Measurements from ENCODE around the gene TMC4.
"Not testable (repeated sequence)": the region's sequence is repeated elsewhere in the genome, so short reads cannot be mapped to it uniquely, and the experiment has no call there.

TMC4 gene

DNA sequence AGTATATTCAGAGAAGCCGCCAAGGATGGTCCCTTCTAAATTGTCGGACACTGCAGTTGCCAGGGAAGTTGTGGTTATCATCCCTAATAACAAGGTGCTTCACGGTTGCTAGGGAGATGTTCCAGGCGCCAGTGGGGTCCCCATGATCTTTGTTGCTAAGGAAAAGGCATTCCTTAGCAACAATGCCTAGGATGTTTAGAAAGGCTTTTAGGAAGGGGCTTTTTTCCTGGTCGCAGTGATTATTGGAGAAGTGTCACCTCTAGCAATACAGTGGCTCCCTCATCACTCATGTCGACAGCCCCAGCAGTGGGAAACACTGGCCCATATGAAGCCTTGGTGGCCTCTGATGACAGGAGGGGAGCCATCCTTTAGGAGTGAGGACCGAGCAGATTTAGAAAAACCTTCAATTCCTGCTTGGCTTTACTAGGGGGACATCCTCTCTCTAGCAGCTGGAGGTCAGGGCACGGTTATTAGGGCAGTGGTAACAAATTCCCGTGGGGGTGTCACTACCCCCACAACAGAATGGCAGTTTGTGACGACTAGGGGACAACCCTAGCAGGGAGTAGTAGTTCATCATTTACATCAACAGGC lies 6.4 kb upstream of the TMC4 start:
- no peak for DNase-seq

DNA sequence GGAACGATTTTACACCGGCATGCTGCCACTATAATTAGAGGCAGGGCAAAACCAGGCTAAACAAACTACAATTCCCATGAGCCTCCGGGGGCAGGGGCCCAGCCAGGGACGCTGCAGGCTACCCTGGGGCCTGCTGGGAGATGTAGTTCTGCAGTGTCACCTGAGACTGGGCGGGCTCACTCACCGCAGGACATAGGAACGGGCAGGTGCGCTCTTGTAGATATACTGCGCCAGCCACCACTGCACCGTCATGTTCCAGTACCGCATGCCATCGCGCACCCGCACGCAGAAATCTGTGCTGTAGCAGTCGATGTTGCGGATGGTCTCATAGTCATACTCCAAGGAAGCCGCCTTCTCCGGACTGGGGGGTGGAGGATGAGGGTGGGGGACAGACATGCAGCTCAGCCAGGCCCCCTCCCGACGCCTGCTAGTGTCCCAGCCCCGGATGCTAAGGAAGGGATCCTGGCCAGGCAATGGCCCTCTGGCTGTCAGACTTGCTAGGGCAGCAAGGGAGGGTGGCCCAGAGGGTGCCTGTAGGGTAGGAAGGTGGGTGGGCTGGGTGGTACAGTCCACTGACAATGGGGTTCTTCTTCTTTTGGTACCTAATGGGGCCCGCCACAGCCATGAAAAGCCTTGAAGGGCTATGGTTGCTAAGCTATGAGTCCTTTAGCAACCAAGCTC lies 5.8 kb upstream of the TMC4 start:
- peak in 1 of 5 experiments; percentile 31 for DNase-seq

DNA sequence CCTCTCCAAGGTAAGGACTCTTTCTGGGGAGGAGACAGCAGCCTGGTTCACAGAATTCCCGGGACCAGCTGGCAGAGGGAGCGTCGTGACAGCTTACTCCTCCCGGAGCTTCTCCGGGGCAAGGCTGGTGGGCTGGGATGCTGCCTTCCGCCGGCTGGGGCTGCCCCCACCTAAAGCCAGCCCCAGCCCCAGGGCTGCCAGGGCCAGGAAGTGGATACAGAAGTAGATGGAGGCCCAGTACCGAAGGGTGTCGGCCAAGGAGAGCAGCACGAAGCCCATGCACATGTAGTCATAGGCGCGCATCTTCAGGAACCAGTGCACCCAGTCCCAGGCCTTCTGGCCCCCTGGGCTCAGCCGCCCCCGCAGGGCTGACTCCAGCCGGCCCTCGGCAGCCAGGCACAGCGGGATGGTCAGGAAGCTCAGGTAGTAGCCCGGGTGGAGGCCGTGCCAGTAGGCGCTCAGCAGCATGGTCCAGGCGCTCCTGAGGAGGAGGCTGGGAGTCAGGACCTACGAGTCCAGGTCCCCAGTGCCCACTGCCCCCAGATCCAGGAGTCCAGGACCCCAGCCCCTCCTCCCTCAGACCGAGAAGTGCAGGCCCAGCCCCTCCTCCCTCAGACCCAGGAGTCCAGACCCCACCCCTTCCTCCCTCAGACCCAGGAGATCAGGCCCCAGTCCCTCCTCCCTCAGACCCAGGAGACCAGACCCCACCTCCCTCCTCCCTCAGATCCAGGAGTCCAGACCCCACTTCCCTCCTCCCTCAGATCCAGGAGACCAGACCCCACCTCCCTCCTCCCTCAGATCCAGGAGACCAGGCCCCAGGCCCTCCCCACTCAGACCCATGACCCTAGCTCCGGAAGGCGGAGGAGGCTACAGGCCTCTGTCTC lies 1.2 kb upstream of the TMC4 start:
- DNase-seq = no peak

DNA sequence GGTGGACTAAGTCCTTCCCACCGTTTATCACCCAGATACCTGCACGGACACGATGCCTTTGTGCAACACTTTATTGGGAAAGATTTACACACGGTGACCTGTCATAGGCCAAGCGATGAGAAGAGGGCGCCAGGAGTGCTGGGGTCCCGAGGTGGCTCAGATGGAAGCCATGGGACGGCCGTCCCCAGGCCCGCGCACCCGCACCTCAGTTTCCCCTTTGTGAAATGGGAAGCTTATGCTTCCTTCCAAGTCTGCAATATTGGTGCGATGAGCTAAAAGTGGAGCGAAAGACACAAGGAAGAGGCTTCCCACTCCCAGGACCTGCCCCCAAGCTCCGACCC lies 369 bp upstream of the TMC4 start:
- DNase-seq = no peak

DNA sequence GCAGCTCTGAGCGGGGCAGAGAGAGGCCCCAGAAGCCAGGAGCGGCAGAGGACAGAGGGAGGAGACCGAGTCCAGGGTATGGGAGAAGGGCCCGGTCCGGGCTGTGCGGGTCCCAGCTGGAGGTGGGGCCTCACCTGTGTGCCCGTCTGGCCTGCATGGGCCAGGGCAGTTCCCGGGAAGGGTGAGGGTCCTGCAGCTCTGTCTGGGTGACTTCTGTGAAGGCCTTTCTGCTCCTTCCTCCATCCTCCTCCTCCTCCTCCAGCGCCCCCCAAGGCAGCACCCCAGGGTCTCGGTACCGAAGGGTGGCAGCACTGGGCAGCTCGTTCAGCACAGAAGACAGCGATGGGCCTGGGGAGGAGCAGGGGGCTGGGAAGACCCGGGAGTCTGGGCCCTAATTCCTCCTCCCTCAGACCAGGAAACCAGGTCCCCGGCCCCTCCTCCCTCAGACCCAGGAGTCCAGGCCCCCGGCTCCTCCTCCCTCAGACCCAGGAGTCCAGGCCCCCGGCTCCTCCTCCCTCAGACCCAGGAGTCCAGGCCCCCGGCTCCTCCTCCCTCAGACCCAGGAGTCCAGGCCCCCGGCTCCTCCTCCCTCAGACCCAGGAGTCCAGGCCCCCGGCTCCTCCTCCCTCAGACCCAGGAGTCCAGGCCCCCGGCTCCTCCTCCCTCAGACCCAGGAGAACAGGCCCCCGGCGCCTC lies 1.1 kb downstream of the TMC4 start:
- DNase-seq = not testable (repeated sequence)

DNA sequence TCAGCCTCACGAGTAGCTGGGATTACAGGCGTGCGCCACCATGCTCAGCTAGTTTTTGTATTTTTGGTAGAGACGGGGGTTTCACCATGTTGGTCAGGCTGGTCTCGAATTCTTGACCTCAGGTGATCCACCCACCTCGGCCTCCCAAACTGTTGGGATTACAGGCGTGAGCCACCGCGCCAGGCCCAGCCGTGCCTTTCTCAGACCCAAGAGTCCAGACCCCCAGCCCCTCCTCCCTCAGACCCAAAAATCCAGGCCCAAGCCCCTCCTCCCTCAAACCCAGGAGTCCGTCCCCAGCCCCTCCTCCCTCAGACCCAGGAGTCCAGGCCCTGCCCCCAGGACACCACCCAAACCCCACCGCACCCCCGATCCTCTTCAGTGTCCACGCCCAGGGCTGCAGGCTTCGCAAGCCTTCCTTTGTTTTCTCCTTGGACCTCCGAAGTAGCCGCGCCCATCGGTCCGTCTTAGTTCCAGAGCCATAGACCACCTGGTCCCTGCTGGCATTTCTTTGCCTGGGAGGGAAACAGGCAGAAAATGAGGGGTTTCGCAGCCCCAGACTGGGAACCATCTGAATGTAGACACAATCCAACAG lies 3.7 kb downstream of the TMC4 start:
- DNase-seq = no peak

DNA sequence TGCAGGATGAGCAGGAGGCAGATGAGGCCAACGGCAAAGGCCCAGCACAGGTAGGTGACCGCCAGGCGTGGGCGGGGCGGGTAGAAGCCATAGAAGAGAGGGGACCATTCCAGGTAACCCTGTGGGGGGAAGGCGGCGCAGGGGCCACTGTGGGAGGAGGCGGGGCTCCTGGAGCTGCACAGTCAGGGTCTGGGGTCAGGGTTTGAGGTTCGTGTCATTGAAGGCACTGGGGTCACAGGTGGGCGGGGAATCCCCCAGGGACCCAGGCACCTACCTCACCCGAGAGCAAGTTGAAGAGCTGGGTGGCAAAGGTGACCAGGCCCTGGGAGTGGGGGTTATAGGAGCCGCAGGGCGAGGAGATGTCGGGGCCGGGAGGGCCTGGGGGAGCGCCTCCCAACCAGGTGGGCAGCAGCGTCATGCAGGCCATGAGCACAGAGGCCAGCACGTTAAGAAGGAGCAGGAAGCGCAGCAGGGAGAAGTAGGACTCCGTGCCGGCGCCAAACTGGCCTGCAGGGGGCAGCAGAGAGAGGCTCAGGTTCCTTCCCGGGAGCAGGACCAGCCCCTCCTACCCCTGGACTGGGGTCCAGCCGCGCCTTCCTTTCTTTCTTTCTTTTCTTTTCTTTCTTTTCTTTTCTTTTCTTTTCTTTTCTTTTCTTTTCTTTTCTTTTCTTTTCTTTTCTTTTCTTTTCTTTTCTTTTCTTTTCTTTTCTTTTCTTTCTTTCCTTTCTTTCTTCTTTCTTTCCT lies 4.6 kb downstream of the TMC4 start:
- DNase-seq = peak; percentile 70 to 91 (median 85)

DNA sequence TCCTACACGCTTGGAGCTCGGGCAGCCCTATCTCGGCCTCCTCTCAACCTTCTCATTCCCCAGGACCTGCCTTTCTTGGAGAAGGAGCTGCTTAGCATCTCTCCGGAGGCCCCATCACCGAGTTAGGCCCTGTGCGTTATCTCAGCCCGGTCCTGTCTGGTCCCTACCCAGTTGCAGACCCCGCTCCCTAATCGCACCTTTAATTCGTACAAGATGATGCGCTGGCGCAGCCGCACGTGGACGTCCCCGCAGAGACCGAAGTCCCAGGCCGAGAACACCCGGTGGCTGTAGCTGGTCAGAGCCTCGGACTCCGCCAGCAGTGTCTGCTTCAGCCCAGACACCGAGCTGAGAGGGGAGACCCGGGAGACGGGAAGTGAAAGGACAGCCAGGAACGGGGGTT lies 7.7 kb downstream of the TMC4 start:
- no peak for DNase-seq

DNA sequence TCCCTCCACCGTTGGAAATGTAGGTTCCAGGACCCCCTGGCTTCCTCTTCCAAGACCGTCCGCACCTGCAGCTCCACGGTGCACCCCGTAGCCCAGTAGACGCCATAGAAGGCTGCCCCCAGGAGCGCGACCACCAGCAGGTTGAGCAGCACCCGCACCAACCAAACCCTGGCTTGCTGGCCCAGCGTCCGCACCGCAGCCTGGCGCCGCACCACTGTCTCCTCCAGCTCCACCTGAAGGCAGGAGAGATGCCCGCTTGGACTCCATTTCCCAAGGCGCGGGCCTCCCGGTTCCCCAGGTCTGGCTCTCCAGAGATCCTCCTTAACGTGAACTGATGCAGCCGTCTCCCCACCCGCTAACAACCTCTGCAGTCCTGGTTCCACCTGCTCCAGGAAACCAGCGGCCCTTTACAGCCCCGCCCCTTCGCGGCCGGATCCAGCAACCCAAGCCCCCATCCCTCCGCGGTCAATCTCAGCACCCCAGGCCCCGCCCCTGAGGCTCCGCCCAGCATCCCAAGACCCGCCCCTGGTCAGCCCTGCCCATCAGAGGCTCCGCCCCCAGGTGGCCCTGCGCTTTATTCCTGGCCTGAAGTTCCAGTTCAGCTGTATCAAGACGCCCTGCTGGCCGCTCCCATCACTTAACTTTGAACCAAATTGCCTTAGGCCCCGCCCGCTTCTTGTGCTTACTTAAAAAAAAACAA lies 8.4 kb downstream of the TMC4 start:
- peak in 4 of 5 experiments; percentile 43 to 78 (median 62) for DNase-seq

DNA sequence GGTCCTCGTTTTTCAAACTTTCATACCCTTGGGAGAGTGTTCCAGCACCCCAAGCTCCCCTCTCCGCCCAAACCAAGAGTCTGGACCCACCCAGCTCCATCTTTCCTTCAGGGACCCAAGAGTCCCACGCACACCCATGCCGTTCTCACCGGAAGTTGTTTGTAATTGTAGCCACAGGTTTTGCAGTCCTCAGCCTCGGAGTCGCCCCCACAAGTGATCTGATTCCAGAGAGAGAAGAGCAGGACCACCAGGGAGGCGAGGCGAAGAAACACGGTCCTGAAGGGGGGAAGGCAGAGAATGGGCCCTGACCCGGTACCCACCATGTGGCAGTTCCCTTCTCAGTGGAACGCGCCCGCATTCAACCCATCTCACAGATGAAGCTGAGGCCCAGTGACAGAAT lies 10.1 kb downstream of the TMC4 start:
- DNase-seq = no peak

DNA sequence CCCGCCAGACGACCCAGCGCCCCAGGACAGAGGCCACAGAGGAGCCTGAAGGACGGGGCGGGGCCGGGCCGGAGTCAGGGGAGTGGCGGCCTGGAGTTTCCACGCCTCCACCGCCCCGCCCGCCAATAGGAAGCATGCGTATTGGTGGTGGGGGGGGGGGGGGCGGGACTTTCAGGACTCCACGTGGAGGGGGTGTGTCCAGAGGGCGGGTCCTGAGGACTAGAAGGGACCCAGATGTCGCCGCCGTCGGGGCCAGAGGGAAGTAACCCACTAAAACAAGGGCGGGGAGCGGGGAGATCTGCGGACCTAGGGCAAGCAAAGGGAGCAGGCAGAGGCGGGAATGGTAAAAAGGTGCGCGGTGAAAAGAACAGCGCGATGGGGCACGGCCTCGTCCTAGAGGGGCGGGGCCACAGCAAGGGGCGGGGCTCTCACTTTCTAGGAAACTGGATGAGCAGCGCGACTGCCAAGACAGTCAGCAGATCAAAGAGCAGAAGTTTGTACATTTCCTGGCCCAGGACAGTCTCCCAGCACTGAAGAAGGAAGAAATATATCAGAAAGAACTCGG lies 10.6 kb downstream of the TMC4 start:
- peak; percentile 59 to 83 (median 67) for DNase-seq

DNA sequence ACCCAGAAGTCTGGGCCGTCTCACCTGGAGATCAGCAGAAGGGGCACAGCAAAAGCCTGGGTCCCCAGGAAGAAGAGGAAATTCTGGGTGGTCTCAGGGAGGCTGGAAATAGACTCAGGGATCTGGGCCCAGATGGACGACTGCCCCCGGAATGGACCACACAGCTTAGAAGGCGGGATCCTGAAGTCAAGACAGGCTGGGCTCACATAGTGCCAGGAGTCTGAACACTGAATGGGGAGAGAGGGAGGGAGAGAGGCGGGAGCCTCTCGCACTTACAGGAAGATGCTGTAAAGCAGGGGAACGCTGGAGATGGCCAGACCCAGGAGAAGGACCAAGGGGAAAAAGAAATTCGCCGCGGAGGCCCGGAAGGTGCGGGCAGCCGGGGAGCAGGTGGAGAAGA lies 12.1 kb downstream of the TMC4 start:
- no peak for DNase-seq

DNA sequence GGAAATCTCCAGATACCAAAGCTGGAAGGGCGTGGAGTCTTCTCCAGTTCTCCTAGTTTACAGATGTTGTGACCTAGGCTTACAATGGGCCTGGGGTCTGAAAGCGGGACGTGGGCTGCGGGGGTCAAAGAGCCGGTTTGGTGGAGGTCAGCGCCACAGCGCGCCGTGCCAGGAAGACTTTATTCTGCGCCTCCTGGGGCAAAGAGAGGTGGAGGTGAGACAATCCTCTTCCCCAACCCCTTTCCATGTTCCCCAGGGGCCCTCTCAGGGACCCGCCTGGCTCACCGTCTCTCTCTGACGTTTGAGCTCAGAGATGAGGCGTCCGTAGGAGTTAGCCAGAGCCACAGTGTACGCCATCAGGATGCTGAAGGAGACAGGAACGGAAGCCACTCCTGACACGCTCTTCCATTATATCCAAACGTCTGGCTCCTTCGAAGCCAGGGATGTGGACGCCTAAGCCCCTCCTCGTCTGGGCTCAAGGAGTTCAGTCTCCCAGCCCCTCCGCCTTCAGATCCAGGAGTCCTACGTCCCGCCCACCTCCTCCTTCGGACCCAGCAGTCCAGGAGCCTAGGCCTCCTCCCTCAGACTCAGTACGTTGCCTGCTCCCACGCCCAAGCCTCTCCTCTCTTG lies 12.7 kb downstream of the TMC4 start:
- no peak for DNase-seq

DNA sequence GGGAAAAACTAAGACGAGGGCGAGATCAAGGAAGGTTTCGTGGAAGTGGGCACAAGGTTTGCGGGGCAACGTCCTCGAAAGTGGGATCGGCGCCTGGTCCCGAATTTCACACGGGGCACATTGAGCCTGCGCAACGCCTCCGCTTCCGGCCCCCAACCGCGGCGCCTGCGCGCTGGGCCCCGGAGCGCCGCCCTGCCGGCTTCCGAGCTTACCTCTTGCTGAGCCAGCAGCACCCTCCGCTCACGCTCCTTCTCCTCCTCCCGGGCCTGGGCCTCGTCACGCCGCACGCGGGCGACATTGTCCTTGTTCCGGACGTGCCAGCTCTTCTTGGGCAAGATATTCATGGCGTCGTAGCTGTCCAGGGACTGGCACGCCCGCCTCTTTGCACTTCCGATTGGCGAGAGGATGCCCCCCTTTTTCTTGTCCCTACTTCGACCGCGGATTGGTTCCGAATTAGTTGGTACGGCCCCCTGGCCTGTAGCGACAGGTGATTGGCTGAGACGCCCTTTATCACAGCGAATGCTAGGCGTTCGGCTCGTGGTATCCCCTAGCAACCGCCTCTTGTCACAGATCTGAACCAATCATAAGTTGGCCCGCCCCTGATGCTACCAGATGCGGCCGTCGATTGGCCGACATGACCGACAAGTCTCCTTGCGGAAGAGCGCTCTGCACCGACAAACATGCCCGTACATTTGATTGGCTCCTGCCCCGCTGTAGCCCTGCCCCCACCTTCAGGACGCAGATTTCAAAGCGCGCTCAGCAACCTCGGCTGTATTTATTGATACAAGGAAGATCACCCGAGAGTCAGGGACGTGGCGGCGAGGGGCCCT lies 13.4 kb downstream of the TMC4 start, which contains the start of gene LENG1:
Gene LENG1, minus strand, starts transcription at position 370 of the 830 bp plus-strand sequence. Its CDS starts 26 bp downstream, at position 344.
- peak; percentile 90 to 100 (median 99) for DNase-seq

DNA sequence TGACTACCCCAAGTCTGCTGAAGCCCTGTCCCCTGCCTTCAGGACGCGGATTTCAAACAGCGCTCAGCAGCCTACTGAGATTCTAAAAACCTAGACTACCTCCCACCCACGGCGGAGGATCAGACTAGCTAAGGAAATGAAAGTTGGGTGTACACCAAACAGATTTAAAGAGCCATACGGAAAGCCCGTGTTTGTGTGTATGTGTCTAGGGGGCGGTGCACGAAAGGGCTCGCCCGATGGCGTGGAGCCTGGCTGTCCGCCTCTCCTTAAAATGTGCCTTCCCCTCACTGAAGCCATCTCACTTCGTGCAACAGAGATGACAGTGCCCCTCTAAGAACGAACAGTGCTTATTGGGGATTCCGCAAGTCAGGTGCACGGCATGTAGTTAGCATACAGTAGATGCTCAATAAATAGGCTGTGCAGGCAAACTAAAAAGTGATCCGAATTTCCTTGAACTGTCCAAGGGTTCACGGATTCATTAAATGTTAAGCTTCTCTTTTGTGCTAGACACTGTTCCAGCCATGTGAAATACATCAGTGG lies 14.1 kb downstream of the TMC4 start:
- DNase-seq = peak in 3 of 5 experiments; percentile 15 to 70 (median 21)

DNA sequence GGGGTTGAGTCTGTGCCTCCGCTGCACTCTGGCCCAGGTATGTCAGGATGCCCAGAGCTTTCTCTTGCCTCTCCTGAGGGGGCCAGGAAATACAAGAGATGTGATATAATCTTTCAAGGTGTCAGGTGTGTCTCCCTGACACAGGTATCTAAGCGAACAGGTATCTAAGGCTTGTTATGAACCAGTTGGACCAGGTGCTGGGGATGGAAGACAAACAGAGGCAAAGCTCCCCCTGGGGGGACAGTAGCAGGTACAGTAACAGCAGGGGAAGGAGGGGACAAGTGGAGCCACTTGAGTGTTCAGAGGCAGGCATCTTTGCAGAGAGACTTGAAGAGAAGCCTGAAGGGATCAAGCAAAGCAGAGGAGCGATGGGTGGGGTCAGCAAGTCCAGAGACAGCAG lies 16.0 kb downstream of the TMC4 start:
- DNase-seq = no peak

DNA sequence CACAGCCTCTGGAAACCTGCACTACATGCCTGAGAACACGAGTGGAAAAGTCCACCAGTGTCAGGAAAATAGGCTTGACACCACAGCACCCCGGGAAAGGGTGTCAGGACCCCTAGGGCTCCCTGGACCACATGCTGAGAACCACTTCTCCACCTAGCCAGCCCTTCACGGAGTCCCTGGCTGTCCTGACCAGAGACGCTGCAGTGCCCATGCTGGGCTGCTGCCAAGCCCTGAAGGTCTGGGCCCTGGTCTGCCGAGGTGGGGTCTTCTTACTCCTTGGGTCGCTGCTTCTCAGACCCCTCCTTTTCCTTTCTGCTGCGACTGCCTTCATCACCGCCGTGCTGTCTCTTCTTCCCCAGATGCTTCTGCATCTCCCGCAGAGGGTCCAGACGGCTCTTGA lies 16.5 kb downstream of the TMC4 start:
- no peak for DNase-seq

DNA sequence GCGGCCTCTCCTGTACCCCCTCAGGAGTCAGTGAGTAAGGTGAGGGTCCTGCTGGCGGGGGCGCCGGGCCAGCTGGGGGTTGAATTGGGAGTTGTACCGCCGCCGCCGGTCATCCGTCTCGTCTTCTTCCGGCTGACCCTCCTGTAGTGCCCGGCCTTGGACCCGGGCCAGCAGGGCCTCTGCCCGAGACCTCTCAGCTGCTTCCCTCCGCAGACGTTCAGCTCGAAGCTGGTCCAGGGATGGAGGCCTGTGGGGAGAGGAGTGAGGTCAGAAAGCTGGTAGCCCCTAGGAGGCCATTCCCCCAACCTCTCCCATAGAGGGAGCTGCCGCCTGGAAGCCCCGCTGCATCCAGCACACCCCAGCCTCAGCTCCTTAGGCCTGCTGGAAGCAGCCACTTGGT lies 17.3 kb downstream of the TMC4 start:
- DNase-seq = no peak

All from T-helper 2 cell (primary cell).